Hepatocyte (in vitro differentiated cells): ENCODE measurements around the gene PPM1A. TPM values are rescaled to one million over a fixed set of nuclear protein-coding genes. Genes with fewer than 3 reads are reported as not detected.

ENCODE experiments used
- DNase-seq: peaks from one replicate; pipeline ENCODE4 v3.0.0-alpha.2; 2016; ENCODE audit warnings: low spot score
- H2AFZ ChIP-seq: fragments of 200-600 bp; sonication (generic); 2 replicates; pipeline ENCODE4 v1.6.0; 2016; ENCODE audit warnings: antibody characterized with exemption, mild to moderate bottlenecking
- H3K27ac ChIP-seq: fragments of 200-600 bp; sonication (generic); 2 replicates; pipeline ENCODE4 v1.5.1; 2016; ENCODE audit warnings: mild to moderate bottlenecking
- H3K27me3 ChIP-seq: fragments of 200-600 bp; sonication (generic); 2 replicates; pipeline ENCODE4 v1.6.1; 2016
- H3K36me3 ChIP-seq: fragments of 200-600 bp; sonication (generic); replicated peaks from 2 replicates; pipeline ENCODE4 v1.5.1; 2016; ENCODE audit warnings: low read depth; ENCODE audit not compliant: insufficient read depth
- H3K4me1 ChIP-seq: fragments of 200-600 bp; sonication (generic); 2 replicates; pipeline ENCODE4 v1.5.1; 2016; ENCODE audit warnings: mild to moderate bottlenecking, moderate library complexity; ENCODE audit not compliant: insufficient read depth
- H3K4me2 ChIP-seq: fragments of 200-600 bp; sonication (generic); 2 replicates; pipeline ENCODE4 v1.6.0; 2016
- H3K4me3 ChIP-seq: fragments of 200-600 bp; sonication (generic); 2 replicates; pipeline ENCODE4 v1.5.1; 2016; ENCODE audit warnings: mild to moderate bottlenecking
- H3K79me2 ChIP-seq: fragments of 200-600 bp; sonication (generic); 2 replicates; pipeline ENCODE4 v1.6.0; 2017; ENCODE audit warnings: mild to moderate bottlenecking
- H3K9me2 ChIP-seq: fragments of 200-600 bp; sonication (generic); replicated peaks from 2 replicates; pipeline ENCODE4 v1.6.0; 2017; ENCODE audit warnings: mild to moderate bottlenecking; ENCODE audit not compliant: insufficient read depth
- H3K9me3 ChIP-seq: fragments of 200-600 bp; sonication (generic); 2 replicates; pipeline ENCODE4 v1.5.1; 2016; ENCODE audit warnings: low read depth, mild to moderate bottlenecking
- H4K20me1 ChIP-seq: fragments of 200-600 bp; sonication (generic); 2 replicates; pipeline ENCODE4 v1.6.0; 2016; ENCODE audit warnings: mild to moderate bottlenecking; ENCODE audit not compliant: insufficient read depth, poor library complexity, severe bottlenecking
- EZH2 ChIP-seq: fragments of 200-600 bp; sonication (generic); IDR thresholded peaks from 2 replicates; pipeline ENCODE4 v1.6.1; 2016; ENCODE audit warnings: antibody characterized with exemption, mild to moderate bottlenecking, borderline replicate concordance
- EZH2phosphoT487 ChIP-seq: fragments of 200-600 bp; sonication (generic); IDR thresholded peaks from one replicate; pipeline ENCODE4 v1.6.1; 2018; ENCODE audit warnings: antibody characterized with exemption, mild to moderate bottlenecking, low read depth, moderate library complexity; ENCODE audit not compliant: unreplicated experiment, severe bottlenecking
- whole genome bisulfite sequencing: methylation state at CpG from one replicate; pipeline ENCODE4 v1.1.6; 2016; ENCODE audit warnings: low lambda C conversion rate; ENCODE audit errors: missing lambda C conversion rate; 5-methylcytosine and 5-hydroxymethylcytosine counted together
- polyA plus RNA-seq: library from polyadenylated mRNA; unstranded; fragments of >200 nt; fragmentation: Nextera tagmentation; extraction: Ambion mirVana; gene quantifications from 2 replicates; pipeline ENCODE4 v1.2.1, GENCODE V29; 2016
- total RNA-seq: library from RNA; depleted of rRNA; stranded (reverse); fragments of >200 nt; gene quantifications from 2 replicates; pipeline ENCODE4 v1.2.3, GENCODE V29; 2014
- TF ChIP-seq, protein P1 (sequence below): fragments of 200-600 bp; sonication (generic); IDR thresholded peaks from 2 replicates; pipeline ENCODE4 v1.5.1; 2016; ENCODE audit warnings: antibody characterized with exemption, mild to moderate bottlenecking; ENCODE audit not compliant: poor library complexity

The PPM1A gene
- total and polyA plus RNA-seq, 2 experiments from 2014 or later: 24.2 to 41.7 TPM

DNA sequence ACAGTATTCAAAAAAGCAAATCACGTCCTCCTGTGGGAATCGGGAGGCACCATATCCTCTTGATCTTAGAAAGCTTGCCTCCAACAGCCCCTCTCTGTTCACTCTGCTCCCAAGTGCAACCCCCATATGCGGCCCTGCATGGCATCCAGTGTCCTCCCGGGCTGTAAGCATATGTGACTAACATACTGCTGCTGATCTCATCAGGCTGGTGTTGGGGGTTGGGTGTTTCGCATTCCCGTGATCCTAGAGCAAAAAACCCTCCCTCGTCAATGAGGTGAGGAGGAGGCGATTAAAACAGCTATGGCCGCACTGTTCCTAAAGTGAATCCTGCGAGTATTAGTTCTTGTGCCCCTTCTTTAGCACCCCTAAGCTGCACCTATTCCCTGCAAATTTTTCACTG lies 28.1 kb upstream of the PPM1A start:
- no peak for DNase-seq
- Histone ChIP-seq H3K9me3 (no peaks in the 10 kb centered on the region), H3K4me1 (no peaks in the 10 kb centered on the region), H3K27me3 (no peaks in the 10 kb centered on the region), H3K4me3 (no peak overlapping the region), H3K9me2 (no peaks in the 10 kb centered on the region), H3K79me2 (no peaks in the 10 kb centered on the region), H4K20me1 (no peaks in the 10 kb centered on the region), H3K4me2 (no peak overlapping the region), H2AFZ (no peak overlapping the region), H3K27ac (no peak overlapping the region), H3K36me3 (no peaks in the 10 kb centered on the region)
- TF ChIP-seq EZH2phosphoT487 (no peak), EZH2 (no peak)
- TF ChIP-seq, protein P1, sequence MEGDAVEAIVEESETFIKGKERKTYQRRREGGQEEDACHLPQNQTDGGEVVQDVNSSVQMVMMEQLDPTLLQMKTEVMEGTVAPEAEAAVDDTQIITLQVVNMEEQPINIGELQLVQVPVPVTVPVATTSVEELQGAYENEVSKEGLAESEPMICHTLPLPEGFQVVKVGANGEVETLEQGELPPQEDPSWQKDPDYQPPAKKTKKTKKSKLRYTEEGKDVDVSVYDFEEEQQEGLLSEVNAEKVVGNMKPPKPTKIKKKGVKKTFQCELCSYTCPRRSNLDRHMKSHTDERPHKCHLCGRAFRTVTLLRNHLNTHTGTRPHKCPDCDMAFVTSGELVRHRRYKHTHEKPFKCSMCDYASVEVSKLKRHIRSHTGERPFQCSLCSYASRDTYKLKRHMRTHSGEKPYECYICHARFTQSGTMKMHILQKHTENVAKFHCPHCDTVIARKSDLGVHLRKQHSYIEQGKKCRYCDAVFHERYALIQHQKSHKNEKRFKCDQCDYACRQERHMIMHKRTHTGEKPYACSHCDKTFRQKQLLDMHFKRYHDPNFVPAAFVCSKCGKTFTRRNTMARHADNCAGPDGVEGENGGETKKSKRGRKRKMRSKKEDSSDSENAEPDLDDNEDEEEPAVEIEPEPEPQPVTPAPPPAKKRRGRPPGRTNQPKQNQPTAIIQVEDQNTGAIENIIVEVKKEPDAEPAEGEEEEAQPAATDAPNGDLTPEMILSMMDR: no peak
- 75% methylated on average over 10 of the region's 10 CpGs for WGBS

DNA sequence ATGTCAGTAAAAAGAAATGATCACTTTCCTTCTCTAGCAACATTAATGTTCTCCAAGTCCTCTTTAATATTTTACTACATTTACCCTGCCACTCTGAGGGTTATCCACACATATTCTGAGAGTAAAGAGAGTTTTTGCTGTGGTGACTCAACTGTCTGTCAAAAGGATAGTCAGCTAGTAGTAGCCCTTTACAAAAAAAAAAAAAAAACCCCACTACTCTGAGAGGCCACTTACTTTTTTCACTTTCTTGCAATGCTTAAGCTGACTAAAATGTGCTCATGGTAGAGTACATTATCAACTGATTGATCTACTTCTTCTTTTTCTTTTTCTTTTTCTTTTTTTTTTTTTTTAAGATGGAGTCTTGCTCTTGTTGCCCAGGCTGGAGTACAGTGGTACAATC lies 27.6 kb upstream of the PPM1A start:
- DNase-seq: no peak
- Histone ChIP-seq H2AFZ (no peak overlapping the region), H3K27ac (no peak overlapping the region), H3K9me2 (no peaks in the 10 kb centered on the region), H3K79me2 (no peaks in the 10 kb centered on the region), H3K4me3 (no peak overlapping the region), H4K20me1 (no peaks in the 10 kb centered on the region), H3K27me3 (no peaks in the 10 kb centered on the region), H3K9me3 (no peaks in the 10 kb centered on the region), H3K4me1 (no peaks in the 10 kb centered on the region), H3K36me3 (no peaks in the 10 kb centered on the region), H3K4me2 (no peak overlapping the region)
- TF ChIP-seq EZH2phosphoT487 (no peak), EZH2 (no peak)
- TF ChIP-seq, protein P1: no peak

DNA sequence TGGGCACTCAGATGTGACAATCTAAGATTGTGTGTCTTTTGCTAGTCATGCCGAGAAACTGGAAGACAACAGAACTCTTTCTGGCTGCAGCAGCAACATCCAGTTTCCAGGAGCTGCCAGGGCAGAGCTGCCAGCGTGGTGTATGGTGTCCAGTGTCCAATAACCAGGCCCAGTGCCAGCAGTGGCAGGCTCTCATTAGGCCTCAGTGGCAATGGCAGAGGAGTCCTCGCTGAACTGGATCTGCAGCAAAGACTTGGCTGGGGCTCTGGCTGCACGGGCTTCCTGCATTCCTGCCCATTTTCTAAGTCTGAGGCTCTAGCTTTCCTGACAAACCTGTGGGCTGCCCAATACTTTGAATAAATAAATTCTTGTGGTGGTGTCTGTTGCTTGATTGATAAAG lies 26.2 kb upstream of the PPM1A start:
- H3K27ac ChIP-seq: no peak overlapping the region
- no peak overlapping the region for H3K4me3 ChIP-seq
- H3K4me2 ChIP-seq: no peak overlapping the region
- H4K20me1 ChIP-seq: no peaks in the 10 kb centered on the region
- 73% methylated on average over 4 of the region's 4 CpGs for WGBS
- no peaks in the 10 kb centered on the region for H3K36me3 ChIP-seq
- DNase-seq: no peak
- no peak overlapping the region for H2AFZ ChIP-seq
- no peaks in the 10 kb centered on the region for H3K9me3 ChIP-seq
- no peaks in the 10 kb centered on the region for H3K4me1 ChIP-seq
- H3K79me2 ChIP-seq: no peaks in the 10 kb centered on the region
- no peaks in the 10 kb centered on the region for H3K27me3 ChIP-seq
- H3K9me2 ChIP-seq: no peaks in the 10 kb centered on the region
- TF ChIP-seq, protein P1: no peak
- no peak for TF ChIP-seq EZH2phosphoT487
- no peak for TF ChIP-seq EZH2

DNA sequence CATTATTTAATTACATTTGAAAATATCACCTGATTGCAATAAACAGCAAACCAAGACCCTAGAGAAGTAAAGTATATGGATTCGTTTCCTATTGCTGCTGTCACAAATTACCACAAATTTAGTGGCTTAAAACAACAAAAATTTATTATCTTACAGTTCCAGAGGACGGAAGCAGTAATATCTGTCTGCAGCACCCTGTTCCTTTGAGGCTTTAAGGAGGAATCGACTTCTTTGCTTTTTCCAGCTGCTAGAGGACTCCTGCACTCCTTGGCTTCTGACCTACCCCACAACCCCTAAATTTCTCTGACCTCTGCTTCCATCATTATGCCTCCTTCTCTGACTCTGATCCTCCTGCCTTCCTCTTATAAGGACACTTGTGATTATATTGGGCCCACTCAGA lies 23.8 kb upstream of the PPM1A start:
- Histone ChIP-seq H3K4me1 (no peaks in the 10 kb centered on the region), H4K20me1 (no peaks in the 10 kb centered on the region), H3K4me2 (no peak overlapping the region), H2AFZ (no peak overlapping the region), H3K36me3 (no peaks in the 10 kb centered on the region), H3K9me2 (no peaks in the 10 kb centered on the region), H3K79me2 (no peaks in the 10 kb centered on the region), H3K4me3 (no peak overlapping the region), H3K9me3 (no peaks in the 10 kb centered on the region), H3K27ac (no peak overlapping the region), H3K27me3 (no peaks in the 10 kb centered on the region)
- 92% methylated on average over 3 of the region's 3 CpGs for WGBS
- no peak for DNase-seq
- no peak for TF ChIP-seq EZH2
- no peak for TF ChIP-seq EZH2phosphoT487
- TF ChIP-seq, protein P1: no peak
